Ramos (cell line): ENCODE results near the gene BAIAP2.
"Not testable (repeated sequence)": the region's sequence is repeated elsewhere in the genome, so short reads cannot be mapped to it uniquely, and the experiment has no call there.

Experiments
- in situ Hi-C: fragments of 300-500 bp; cut with MboI; formaldehyde crosslinking; loops from one replicate; pipeline ENCODE4 v1.14.3; 2022; ENCODE audit warnings: low sequenced_read_pairs; ENCODE audit not compliant: unreplicated experiment

BAIAP2 gene

DNA sequence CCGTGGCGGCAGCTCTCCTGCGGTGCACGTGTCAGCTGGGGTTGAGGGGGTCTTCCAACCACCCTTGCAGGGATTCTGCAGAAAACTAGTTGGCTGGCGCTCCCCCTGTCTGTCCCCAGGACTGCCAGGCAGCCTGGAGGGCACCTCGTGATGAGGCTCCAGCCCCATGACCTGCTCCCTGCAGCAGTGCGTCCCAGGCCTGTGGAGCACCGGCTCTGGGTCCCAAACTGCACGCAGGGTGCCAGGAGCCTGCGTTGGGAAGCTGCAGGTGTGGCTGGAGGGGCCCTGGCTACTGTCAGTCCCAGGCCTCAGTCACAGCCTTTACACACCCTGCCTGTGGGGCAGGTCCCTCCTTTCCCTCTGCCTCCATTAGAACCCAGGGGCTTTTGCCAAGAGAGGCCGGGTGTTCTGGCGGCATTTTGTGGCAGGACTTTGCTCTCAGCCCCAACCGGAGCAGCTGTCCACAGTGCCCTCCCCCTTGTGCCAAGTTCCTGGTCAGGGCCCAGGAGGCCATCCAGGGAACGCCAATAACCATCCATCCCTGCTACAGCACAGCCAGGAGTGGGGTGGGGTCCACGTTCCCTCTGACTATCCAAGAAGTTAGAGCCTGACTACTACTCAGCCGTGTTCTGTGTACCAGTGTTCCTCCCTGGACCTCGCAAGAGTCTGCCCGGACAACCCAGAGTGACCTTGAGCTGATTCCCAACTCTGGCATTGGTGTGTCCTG lies 34.2 kb upstream of the BAIAP2 start:
- in situ Hi-C loops: no loop called here

DNA sequence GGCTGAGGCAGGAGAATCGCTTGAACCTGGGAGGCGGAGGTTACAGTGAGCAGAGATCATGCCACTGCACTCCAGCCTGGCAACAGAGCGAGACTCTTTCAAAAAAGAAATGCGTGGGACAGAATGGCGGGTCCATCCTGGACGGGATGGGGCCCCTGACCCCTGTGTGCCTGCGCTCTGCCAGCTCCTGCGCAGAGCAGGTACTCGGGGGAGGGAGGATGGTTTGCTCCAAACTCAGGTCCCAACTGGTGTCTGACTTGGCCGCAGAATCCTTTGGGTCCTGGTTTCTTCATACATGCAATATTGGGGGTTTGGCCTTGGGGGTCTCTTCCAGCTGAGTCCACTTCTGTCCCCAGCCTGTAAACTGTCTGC lies 33.0 kb upstream of the BAIAP2 start:
- in situ Hi-C loops: no loop called here

DNA sequence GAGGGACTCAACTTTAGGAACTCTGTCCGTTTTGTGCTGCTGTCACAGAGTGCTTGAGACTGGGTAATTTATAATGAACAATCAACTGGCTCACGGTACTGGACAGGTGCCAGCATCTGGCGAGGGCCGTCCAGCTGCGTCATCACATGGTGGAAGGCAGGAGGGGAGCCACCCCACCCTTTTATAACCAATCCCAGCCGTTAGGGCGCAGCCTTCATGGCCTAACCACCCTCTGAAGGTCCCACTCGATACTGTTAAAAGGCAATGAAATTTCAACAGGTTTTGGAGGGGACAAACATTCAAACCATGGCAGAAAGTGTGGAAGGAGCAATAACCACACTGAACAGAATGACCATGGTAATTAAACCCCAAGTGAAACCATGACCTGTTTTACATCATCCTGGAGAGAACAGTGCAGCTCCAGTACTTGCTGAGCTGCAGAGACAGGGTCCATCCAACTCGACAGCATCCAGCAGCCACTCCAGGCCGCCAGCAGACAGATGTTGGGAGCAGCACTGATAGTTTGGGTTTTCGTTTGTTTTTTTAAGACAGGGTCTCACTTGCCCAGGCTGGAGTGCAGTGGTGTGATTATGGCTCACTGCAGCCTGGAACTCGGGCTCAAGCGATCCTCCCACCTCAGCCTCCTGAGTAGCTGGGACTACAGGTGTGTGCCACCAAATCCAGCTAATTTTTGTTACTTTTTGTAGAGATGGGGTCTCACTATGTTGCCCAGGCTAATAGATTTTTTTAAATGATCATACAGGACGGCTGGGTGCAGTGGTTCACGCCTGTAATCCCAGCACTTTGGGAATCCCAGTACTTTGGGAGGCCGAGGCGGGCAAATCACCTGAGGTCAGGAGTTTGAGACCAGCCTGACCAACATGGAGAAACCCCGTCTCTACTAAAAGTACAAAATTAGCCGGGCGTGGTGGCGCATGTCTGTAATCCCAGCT lies 32.3 kb upstream of the BAIAP2 start:
- in situ Hi-C loops: no loop called here

DNA sequence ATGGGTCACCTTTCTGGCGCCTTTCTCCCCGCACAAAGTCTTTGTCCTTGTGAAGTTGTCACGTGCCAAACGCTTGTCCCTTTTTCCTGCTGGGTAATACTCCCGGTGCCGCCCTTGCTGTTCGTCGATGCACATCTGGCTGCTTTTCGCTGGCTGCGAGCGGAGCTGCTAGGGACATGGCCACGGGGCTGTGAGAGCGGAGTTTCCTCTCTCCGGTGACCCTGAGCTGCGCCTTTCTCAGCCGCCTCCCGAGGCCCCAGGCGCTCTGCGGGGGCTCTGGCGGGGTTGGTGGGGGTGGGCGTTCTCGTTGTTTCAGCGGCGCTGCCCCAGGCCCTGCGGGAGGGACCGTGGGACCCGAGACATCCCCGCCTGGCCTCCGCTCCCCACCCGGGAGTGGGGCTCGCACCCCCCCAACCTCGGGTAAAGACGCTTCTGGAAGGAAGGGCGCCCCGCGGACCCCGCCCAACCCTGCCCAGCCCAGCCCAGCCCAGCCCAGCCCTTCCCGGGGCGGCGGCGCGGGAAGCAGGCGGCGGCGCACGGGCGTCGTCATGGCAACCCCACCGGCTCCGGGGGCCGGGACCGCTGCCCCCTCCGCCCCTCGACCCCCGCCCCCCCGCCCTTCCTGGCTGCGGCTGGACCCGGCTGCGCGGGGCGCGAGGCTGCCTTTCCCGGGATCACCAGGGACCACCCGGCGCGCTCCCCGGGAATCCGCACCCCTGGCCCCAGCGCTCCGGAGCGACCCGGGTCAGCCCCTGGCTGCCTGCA lies 31.1 kb upstream of the BAIAP2 start:
- in situ Hi-C loops: no loop called here

DNA sequence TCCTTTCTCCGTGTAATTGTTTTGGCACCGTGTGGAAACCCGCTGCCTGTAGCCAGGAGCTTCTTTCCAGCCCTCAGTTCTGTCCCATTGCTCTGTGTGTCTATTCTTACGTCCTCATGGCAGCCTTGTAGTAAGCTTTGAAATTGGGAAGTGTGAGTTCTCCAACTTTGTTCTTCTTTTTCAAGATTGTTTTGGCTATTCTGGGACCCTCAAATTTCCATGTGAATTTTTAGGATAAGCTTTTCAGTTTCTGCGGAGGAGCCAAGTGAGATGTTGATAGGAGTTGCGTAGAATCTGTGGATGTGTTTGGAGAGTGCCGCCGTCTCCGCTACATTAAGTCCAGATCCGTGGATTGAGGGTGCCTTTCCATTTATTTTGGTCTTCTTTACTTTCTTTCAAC lies 28.1 kb upstream of the BAIAP2 start:
- in situ Hi-C loops: no loop called here

DNA sequence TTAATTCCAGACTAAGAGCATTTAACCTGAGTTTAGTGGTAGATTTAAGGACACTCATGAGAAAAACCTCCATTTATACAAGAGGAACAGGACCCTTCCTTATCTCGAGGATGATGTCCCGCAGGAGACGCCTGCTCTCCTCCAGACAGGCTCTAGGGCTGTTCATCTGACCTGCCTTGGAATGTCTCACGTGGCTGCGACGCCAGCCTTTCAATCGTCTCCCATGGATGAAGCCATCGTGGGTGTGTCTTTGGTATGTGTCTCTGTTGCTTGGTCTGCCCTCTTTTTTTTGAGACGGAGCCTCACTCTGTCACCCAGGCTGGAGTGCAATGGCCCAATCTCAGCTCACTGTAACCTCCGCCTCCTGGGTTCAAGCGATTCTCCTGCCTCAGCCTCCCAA lies 26.8 kb upstream of the BAIAP2 start:
- in situ Hi-C loops: no loop called here

DNA sequence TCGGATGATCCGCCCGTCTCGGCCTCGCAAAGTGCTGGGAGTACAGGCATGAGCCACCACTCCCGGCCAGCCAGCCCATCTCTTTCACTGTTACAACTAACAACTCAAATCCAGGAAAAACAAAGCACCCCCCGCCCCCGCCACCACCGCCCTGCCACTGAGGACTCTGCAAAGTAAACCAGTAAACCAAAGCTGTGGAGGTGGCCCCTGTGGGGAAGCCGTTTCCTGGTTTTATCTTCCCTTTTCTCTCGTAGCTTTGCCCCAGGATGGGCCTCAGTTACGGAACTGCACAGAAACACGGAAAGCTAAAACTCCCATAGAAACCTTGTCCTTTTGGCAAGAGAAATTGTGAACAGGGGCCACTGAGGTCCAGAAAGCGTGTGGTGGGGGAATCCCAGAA lies 25.8 kb upstream of the BAIAP2 start:
- in situ Hi-C loops: no loop called here

DNA sequence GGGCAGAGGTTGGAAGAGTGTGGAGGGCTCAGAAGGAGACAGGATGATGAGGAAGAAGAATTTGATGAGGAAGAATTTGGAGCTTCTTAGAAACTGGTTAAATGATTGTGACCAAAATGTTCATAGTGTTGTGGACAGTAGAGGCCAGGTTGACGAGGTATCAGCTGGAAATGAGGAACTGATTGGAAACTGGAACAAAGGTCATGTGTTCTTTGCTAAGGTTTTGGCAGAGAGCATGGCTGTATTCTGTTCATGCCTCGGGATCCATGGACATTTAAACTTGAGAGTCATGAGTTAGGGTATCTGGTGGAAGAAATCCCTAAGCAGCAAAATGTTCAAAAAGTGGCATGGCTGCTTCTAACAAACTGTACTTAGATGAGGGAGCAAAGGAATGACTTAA lies 24.0 kb upstream of the BAIAP2 start:
- in situ Hi-C loops: no loop called here

DNA sequence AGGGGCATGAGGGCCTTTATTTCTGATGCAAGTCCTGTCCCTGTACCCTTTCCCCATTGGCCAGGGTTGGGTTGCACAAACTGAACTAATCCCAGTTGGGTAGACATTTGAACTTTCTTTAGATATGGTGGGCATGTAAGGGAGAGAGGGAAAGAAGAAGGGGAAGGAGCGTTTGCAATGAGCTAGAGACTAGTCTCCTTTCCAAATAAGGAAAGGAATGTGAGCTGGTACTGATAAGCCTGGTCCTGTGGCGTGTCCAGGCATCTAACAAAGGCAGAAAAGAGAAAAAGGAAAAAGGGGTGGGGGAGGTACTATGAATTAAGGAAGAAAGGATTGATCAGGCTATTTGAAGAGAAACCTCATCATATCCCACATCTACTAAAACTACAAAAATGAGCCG lies 23.0 kb upstream of the BAIAP2 start:
- in situ Hi-C loops: no loop called here

DNA sequence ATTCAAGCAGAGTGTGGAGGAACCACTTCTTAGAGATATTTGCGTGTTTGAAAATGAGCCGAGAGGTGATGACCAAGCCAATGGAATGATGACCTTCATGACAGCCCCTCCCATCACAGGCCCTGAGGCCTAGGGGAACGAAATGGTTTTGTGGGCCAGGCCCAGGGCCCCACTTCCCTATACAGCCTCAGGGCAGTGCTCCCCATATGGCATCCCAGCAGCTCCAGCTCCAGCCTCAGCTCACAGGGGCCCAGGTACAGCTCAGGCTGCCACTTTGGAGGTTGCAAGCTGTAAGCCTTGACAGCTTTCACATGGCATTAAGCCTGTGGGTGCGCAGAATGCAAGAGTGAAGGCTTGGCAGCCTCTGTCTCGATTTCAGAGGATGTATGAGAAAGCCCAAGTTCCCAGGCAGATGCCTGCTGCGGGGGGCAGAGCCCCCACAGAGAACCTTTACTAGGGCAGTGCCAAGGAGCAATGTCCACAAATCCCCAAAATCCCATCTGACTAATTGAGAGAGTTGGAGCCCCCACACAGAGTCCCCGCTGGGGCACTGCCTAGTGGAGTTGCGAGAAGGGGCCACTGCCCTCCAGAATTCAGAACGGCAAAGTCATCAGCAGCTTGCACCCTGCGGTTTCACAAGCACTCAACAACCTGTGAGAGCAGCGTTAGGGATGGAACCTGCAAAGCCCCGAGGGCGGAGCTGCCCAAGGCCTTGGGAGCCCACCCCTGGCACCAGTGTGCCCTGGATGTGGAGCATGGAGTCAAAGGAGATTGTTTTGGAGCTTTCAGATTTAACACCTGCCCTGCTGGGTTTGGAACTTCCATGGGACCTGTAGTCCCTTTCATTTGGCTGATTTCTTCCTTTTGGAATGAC lies 22.1 kb upstream of the BAIAP2 start:
- in situ Hi-C loops: no loop called here

DNA sequence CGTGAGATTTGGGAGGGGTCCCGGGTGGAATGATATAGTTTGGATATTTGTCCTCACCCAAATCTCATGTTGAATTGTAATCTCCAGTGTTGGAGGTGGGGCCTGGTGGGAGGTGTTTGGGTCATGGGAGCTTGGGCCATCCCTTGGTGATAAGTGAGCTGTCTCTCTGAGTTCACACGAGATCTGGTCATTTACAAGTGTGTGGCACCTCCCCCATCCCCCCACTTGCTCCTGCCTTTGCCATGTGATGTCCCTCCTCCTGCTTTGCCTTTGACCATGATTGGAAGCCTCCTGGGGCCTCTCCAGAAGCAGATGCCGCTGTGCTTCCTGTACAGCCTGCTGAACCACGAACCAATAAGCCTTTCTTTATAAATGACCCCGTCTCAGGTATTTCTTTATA lies 21.3 kb upstream of the BAIAP2 start:
- in situ Hi-C loops: no loop called here

DNA sequence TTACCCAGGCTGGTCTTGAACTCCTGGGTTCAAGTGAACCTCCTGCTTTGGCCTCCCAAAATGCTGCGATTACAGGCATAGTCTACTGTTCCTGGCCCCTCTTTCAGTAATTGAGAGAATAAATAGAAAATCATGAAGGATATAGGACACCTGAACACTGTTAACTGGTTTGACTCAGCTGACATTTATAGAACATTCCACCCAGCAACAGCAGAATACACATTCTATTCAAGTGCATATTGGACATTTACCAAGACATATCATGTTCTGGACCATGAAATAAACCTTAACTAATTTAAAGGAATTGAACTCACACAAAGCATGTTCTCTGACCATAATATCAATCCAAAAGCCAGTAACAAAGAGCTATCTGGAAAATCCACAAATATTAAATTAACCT lies 19.8 kb upstream of the BAIAP2 start:
- in situ Hi-C loops: no loop called here

DNA sequence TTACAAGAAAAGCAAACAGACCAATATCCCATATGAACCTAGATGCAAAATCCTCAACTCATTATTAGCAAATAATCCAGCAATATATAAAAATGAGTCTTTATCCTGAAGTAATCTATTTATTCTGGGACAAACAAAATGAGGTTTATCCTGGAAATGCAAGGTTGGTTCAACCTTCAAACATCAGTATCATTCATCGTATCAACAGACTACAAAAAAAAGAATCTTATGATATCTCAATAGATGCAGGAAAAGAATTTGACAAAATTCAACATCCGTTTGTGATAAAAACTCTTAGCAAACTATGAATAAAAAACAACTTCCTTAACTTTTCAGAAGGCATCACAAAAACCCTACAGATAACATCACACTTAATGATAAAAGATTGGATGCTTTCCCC lies 18.4 kb upstream of the BAIAP2 start:
- in situ Hi-C loops: no loop called here

DNA sequence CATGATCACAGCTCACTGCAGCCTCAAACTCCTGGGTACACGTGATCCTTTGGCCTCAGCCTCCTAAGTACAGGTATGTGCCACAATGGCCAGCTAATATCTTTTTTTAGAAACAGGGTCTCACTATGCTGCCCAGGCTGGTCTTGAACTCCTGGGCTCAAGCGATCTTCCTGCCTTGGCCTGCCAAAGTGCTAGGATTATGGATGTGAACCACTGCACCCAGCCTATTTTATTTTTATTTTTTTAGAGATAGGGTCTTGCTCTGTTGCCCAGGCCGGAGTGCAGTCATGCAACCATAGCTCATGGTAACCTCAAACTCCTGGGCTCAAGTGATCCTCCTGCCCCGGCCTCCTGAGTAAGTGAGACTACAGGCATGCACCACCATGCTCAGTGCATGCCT lies 17.6 kb upstream of the BAIAP2 start:
- in situ Hi-C loops: not testable (repeated sequence)

DNA sequence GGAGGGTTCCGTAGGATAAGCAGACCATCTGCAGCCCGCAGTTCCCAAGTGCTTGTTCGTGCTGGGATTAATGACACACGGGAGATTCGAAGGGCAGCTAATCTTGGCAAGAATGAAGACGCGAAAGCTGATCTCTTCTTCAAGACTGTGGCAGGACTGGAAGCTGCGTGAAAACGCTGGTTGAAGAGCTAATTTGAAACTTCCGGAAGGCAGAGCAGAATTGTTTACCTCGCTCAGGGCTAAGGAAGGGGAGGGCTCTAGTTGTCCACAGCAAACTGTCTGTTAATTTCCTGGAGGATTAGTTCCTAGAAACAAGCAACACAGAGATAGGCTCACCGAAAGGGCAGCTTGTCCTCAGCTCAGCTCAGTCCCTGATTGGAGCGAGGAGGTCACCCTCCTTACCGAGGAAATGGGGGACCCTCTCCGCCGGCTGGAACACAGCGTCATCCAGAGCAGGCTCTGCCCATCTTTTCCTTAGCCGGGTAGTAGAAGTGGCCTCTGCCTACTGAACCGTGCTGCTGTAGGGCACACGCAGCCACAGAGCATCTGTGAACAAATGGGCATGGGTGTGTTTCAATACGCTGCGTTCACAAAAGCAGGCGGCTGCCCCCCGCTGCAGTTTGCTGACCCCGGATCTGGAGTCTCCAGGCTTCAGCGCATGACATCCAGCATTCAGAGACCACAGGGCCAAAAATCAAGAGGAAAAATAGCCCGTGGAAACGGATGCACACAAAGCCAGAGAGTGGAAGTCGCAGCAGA lies 16.7 kb upstream of the BAIAP2 start:
- in situ Hi-C loops: no loop called here

DNA sequence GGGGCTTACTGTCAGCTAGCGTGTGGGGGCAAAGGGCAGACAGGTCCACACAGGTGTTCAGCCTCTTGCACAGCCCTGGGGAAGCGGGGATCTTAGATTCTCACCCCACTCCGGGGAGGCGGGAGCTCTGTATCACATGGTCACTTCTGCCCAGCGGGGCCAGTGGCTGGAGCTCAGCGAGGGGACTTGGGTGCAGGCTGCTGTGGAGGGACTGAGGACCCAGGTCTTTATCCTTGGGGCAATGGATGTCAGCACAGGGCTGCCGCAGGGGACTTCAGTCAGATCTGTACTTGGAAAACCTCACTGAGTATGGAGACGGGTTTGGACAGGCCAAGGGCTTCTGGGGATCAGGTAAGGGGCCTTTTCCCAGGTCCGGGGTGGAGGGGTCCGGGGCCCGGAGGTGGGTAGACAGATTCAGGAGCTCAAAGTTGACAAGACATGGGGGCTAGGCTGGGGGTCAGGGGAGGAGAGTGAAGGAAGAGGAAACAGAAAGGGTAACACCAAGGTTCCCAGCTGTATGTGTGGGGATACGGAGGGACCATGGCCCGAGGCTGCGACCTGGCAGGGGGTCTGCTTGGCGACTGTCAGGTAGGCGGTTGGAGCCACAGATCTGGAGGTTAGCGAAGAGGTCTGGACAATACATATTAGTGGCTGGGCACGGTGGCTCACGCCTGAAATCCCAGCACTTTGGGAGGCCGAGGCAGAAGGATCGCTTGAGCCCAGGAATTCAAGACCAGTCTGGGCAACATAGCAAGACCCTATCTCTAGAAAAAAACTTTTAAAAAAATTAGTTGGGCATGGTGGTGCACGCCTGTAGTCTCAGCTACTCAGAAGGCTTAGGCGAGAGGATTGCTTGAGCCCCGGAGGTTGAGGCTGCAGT lies 15.1 kb upstream of the BAIAP2 start:
- in situ Hi-C loops: no loop called here

DNA sequence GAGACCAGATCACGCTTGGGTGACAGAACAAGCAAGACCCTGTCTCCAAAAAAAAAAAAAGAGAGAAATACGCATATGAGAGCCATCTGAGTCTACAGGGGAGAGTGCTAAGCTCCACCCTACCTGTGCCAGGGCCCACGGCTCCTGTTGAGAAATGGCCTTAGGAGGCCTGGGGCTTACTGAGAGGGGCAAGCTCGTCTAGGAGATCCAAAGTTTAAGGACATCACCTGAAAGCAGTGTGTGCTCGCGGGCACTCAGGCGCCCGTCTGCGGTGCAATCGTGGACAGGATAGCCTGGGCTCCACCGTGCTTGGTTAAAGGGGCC lies 14.5 kb upstream of the BAIAP2 start:
- in situ Hi-C loops: no loop called here

DNA sequence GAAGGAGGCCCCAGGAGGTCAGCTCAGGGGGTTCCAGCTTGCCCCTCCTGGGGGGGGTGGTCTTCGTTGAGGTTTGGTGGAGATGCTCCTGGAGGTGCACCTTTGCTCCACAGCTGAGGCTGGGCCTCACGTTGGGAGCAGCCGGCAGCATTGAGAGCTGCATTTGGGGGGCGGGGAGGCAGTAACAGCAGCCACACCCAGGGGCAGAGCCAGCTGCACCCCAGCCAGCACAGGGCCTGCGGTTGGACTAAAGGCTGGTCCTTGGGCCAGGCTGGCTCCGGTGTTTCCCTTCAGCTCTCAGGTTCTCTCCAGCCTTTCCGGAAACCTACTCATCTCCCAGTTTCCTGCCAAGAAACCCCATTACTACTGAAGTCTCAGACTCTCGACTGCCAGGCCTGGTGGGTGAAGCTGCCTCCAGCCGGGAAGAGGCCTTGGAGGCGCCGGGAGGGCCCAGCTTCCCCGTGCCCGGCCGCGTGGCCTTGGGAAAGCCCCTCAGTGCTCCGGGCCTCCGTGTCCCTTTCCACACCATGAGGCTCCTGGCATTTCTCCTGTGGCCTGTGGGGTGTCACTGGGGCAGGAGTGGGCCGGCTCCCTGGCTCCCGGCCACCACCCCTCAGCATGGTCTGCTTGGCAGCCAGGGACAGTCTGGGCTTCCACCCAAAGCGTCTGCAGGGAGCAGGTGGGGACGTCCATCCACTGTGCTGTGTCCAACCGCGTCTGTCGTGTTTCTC lies 14.0 kb upstream of the BAIAP2 start:
- in situ Hi-C loops: no loop called here
